Keratinocyte (primary cell): ENCODE results near the gene FBXO10.

Source experiments
- CTCF ChIP-seq, 3 experiments: IDR thresholded peaks in 1 of 3; conservative IDR thresholded peaks in 1 of 3; optimal IDR thresholded peaks in 1 of 3; 2 replicates in 2 of 3; 3 replicates in 1 of 3; pipeline versions ENCODE3 to v1.5.1; 2011; ENCODE audit warnings: low read length in 3 of 3, mild to moderate bottlenecking in 3 of 3, moderate library complexity in 2 of 3, control low read depth in 1 of 3, inconsistent platforms in 1 of 3; ENCODE audit not compliant: insufficient read depth in 2 of 3; ENCODE audit errors: extremely low read depth in 1 of 3
- EZH2 ChIP-seq: IDR thresholded peaks from one replicate; pipeline ENCODE4 v1.6.1; 2012; ENCODE audit warnings: inconsistent platforms, mild to moderate bottlenecking, low read length, moderate library complexity

- TF ChIP-seq CTCF (optimal IDR thresholded peaks at IDR 0.05 in 1 of 3, IDR thresholded peaks at IDR 0.05 in 1 of 3, conservative IDR thresholded peaks at IDR 0.05 in 1 of 3; ENCODE audit: extremely low read depth in 1 of 3, insufficient read depth in 2 of 3, low read length in 3 of 3): no peak
- TF ChIP-seq EZH2: no peak
Measured at GRCh38 chr9:37499297-37499696, 76.9 kb downstream of the FBXO10 start.
